Smooth muscle cell (in vitro differentiated cells): ENCODE data around the gene CFL1. TPM values are rescaled to one million over a fixed set of nuclear protein-coding genes. Genes with fewer than 3 reads are reported as not detected.
A peak's percentile ranks its signal among the peaks of the same experiment; 100 is the strongest.

Experiments used
- DNase-seq: peaks from one replicate; lab custom pipeline; 2025; ENCODE audit not compliant: unreplicated experiment; lab: John Stamatoyannopoulos, UW
- H2AFZ ChIP-seq: fragments of 200-600 bp; sonication (generic); 2 replicates; pipeline ENCODE4 v1.6.0; 2016; ENCODE audit warnings: antibody characterized with exemption, low read depth, mild to moderate bottlenecking
- H3F3A ChIP-seq: fragments of 200-600 bp; sonication (generic); 2 replicates; pipeline ENCODE4 v1.6.0; 2017; ENCODE audit warnings: antibody characterized with exemption, low read depth
- H3K27ac ChIP-seq: fragments of 200-600 bp; sonication (generic); 2 replicates; pipeline ENCODE4 v1.5.1; 2016; ENCODE audit warnings: low read depth, mild to moderate bottlenecking
- H3K27me3 ChIP-seq: fragments of 200-600 bp; sonication (generic); 2 replicates; pipeline ENCODE4 v1.6.1; 2016; ENCODE audit warnings: low read depth, mild to moderate bottlenecking
- H3K36me3 ChIP-seq: fragments of 200-600 bp; sonication (generic); 2 replicates; pipeline ENCODE4 v1.5.1; 2016; ENCODE audit warnings: low read depth
- H3K4me1 ChIP-seq: fragments of 200-600 bp; sonication (generic); 2 replicates; pipeline ENCODE4 v1.5.1; 2016; ENCODE audit warnings: low read depth
- H3K4me2 ChIP-seq: fragments of 200-600 bp; sonication (generic); 2 replicates; pipeline ENCODE4 v1.6.0; 2016; ENCODE audit warnings: mild to moderate bottlenecking
- H3K4me3 ChIP-seq: fragments of 200-600 bp; sonication (generic); 2 replicates; pipeline ENCODE4 v1.5.1; 2016; ENCODE audit warnings: mild to moderate bottlenecking
- H3K79me2 ChIP-seq: fragments of 200-600 bp; sonication (generic); 2 replicates; pipeline ENCODE4 v1.6.0; 2016; ENCODE audit warnings: low read depth, mild to moderate bottlenecking
- H3K9ac ChIP-seq: fragments of 200-600 bp; sonication (generic); 2 replicates; pipeline ENCODE4 v1.6.0; 2016; ENCODE audit warnings: low read depth
- H3K9me3 ChIP-seq: fragments of 200-600 bp; sonication (generic); replicated peaks from 2 replicates; pipeline ENCODE4 v1.5.1; 2016; ENCODE audit warnings: low read depth
- H4K20me1 ChIP-seq: fragments of 200-600 bp; sonication (generic); 2 replicates; pipeline ENCODE4 v1.6.0; 2016; ENCODE audit warnings: low read depth
- CTCF ChIP-seq: fragments of 200-600 bp; sonication (generic); IDR thresholded peaks from 2 replicates; pipeline ENCODE4 v1.5.1; 2017; ENCODE audit warnings: borderline replicate concordance, mild to moderate bottlenecking, antibody characterized with exemption; ENCODE audit not compliant: insufficient read depth, poor library complexity, severe bottlenecking
- WGBS: methylation state at CpG from one replicate; pipeline ENCODE4 v1.1.7; 2016; ENCODE audit warnings: low lambda C conversion rate; 5-methylcytosine and 5-hydroxymethylcytosine counted together
- polyA plus RNA-seq: library from polyadenylated mRNA; unstranded; fragments of >200 nt; fragmentation: Nextera tagmentation; extraction: Ambion mirVana; gene quantifications from 2 replicates; pipeline ENCODE4 v1.2.1, GENCODE V29; 2016
- total RNA-seq: library from RNA; depleted of rRNA; stranded (reverse); fragments of >200 nt; gene quantifications from 2 replicates; pipeline ENCODE4 v1.2.3, GENCODE V29; 2014

The CFL1 gene
- total and polyA plus RNA-seq, 2 experiments from 2014 or later: 1,255 to 3,052 TPM

GRCh38 chr11:65855927-65856363 is 2.0 kb downstream of the CFL1 start:
- Histone ChIP-seq H2AFZ (no peak overlapping the region), H3K79me2 (peaks cover 53% of the 10 kb centered on the region), H3K36me3 (peaks cover 10% of the 10 kb centered on the region), H3F3A (peaks cover 46% of the 10 kb centered on the region), H3K4me3 (peak overlapping the region; percentile 96), H4K20me1 (peaks cover 70% of the 10 kb centered on the region), H3K9me3 (no peaks in the 10 kb centered on the region), H3K4me2 (peak overlapping the region; percentile 96), H3K27me3 (no peaks in the 10 kb centered on the region), H3K4me1 (peaks cover 8% of the 10 kb centered on the region), H3K9ac (peak overlapping the region; percentile 84), H3K27ac (peak overlapping the region; percentile 66)
- no peak for TF ChIP-seq CTCF
- no peak for DNase-seq
- 88% methylated on average over 15 of the region's 15 CpGs for WGBS

- WGBS: 96% methylated on average over 15 of the region's 15 CpGs
- Histone ChIP-seq H3F3A (peaks cover 46% of the 10 kb centered on the region), H3K27ac (peak overlapping the region; percentile 37), H3K4me2 (peak overlapping the region; percentile 96), H3K4me1 (peaks cover 8% of the 10 kb centered on the region), H3K9ac (no peak overlapping the region), H4K20me1 (peaks cover 74% of the 10 kb centered on the region), H3K9me3 (no peaks in the 10 kb centered on the region), H3K36me3 (peaks cover 10% of the 10 kb centered on the region), H3K27me3 (no peaks in the 10 kb centered on the region), H3K4me3 (no peak overlapping the region), H3K79me2 (peaks cover 51% of the 10 kb centered on the region), H2AFZ (no peak overlapping the region)
- no peak for TF ChIP-seq CTCF
- DNase-seq: no peak
Measured at GRCh38 chr11:65854852-65855837, 2.8 kb downstream of the CFL1 start.

GRCh38 chr11:65854161-65854592 is 3.8 kb downstream of the CFL1 start:
- H3K4me3 ChIP-seq: peak overlapping the region; percentile 5
- peaks cover 74% of the 10 kb centered on the region for H4K20me1 ChIP-seq
- peaks cover 51% of the 10 kb centered on the region for H3K79me2 ChIP-seq
- no peaks in the 10 kb centered on the region for H3K9me3 ChIP-seq
- no peak overlapping the region for H3K9ac ChIP-seq
- no peak overlapping the region for H2AFZ ChIP-seq
- no peak overlapping the region for H3K4me2 ChIP-seq
- H3K27ac ChIP-seq: peak overlapping the region; percentile 37
- no peak for TF ChIP-seq CTCF
- peaks cover 40% of the 10 kb centered on the region for H3F3A ChIP-seq
- 97% methylated on average over 4 of the region's 4 CpGs for WGBS
- peaks cover 8% of the 10 kb centered on the region for H3K4me1 ChIP-seq
- no peaks in the 10 kb centered on the region for H3K27me3 ChIP-seq
- no peak for DNase-seq
- H3K36me3 ChIP-seq: peaks cover 10% of the 10 kb centered on the region
